ENCODE results near the gene SKP1.

SKP1 gene

GRCh38 chr5:134209477-134210245, 32.9 kb upstream of the SKP1 start:
- Histone ChIP-seq H3K36me3 (replicated peaks; ENCODE audit: low read depth, low read length) (peaks cover 18% of the 10 kb centered on the region), H3K4me3 (ENCODE audit: low read length) (no peak overlapping the region), H4K20me1 (ENCODE audit: insufficient read depth, low read length) (peaks cover 81% of the 10 kb centered on the region), H3K79me2 (ENCODE audit: low read length) (peaks cover 100% of the 10 kb centered on the region), H3K9me3 (ENCODE audit: insufficient read depth, low read length) (no peaks in the 10 kb centered on the region), H3K4me2 (ENCODE audit: low read length) (no peak overlapping the region), H3K27ac (ENCODE audit: low read length) (no peak overlapping the region), H3K4me1 (ENCODE audit: low read length) (no peaks in the 10 kb centered on the region), H2AFZ (ENCODE audit: low read depth, low read length) (no peak overlapping the region), H3K27me3 (ENCODE audit: low read depth, low read length) (no peaks in the 10 kb centered on the region), H3K9ac (ENCODE audit: low read length) (no peak overlapping the region)
- no peak for TF ChIP-seq EZH2phosphoT487 (IDR thresholded peaks at IDR 0.05; ENCODE audit: low read depth)
- TF ChIP-seq CTCF (IDR thresholded peaks at IDR 0.05; ENCODE audit: low read depth, low read length): no peak

DNA sequence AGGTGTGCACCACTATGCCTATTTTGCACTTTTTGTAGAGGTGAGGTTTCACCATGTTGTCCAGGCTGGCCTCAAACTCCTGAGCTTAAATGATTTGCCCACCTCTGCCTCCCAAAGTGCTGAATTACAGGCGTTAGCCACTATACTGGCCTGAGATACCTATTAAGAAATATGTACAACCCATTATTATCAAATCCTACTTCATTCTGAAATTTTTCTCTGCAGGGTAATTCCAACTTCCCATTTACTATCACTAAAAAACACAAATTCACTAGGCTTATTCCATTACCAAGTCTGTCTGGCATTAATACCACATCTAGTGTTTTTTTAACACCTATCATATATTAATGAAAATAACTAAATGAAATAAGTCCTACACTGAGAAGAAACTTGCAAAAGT, 30.9 kb upstream of the SKP1 start:
- H3K4me1 ChIP-seq (ENCODE audit: low read length): no peaks in the 10 kb centered on the region
- H3K27ac ChIP-seq (ENCODE audit: low read length): no peak overlapping the region
- H3K36me3 ChIP-seq (replicated peaks; ENCODE audit: low read depth, low read length): peaks cover 18% of the 10 kb centered on the region
- peaks cover 66% of the 10 kb centered on the region for H4K20me1 ChIP-seq (ENCODE audit: insufficient read depth, low read length)
- H3K9ac ChIP-seq (ENCODE audit: low read length): no peak overlapping the region
- H3K4me2 ChIP-seq (ENCODE audit: low read length): no peak overlapping the region
- H2AFZ ChIP-seq (ENCODE audit: low read depth, low read length): no peak overlapping the region
- TF ChIP-seq EZH2phosphoT487 (IDR thresholded peaks at IDR 0.05; ENCODE audit: low read depth) (no peak), CTCF (IDR thresholded peaks at IDR 0.05; ENCODE audit: low read depth, low read length) (no peak)
- no peaks in the 10 kb centered on the region for H3K27me3 ChIP-seq (ENCODE audit: low read depth, low read length)
- peaks cover 98% of the 10 kb centered on the region for H3K79me2 ChIP-seq (ENCODE audit: low read length)
- H3K4me3 ChIP-seq (ENCODE audit: low read length): no peak overlapping the region
- H3K9me3 ChIP-seq (ENCODE audit: insufficient read depth, low read length): no peaks in the 10 kb centered on the region

DNA sequence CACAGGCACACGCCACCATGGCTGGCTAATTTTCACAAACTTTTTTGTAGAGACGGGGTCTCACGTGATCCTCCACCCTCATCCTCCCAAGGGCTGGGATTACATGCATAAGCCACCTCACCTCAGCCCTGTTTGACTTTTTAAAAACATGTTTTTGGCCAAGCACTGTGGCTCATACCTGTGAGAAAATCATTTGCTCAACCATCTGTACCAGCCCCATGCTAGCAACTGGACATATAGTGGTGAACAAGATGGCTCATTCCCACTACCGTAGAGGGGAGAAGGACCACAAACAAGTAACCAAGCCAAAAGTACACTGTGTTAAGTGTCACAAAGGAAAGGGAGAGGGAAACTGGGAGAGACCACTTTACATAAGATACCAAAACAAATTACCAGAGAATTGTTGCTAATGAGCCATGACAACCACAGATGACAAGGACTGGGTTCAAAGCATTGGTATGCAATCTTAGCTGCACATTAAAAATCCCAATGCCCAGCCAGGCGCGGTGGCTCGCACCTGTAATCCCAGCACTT, 29.9 kb upstream of the SKP1 start:
- Histone ChIP-seq H4K20me1 (ENCODE audit: insufficient read depth, low read length) (peaks cover 62% of the 10 kb centered on the region), H3K4me2 (ENCODE audit: low read length) (no peak overlapping the region), H3K4me1 (ENCODE audit: low read length) (no peaks in the 10 kb centered on the region), H3K4me3 (ENCODE audit: low read length) (no peak overlapping the region), H3K9ac (ENCODE audit: low read length) (no peak overlapping the region), H2AFZ (ENCODE audit: low read depth, low read length) (no peak overlapping the region), H3K9me3 (ENCODE audit: insufficient read depth, low read length) (no peaks in the 10 kb centered on the region), H3K27me3 (ENCODE audit: low read depth, low read length) (no peaks in the 10 kb centered on the region), H3K79me2 (ENCODE audit: low read length) (peaks cover 98% of the 10 kb centered on the region), H3K36me3 (replicated peaks; ENCODE audit: low read depth, low read length) (peaks cover 26% of the 10 kb centered on the region), H3K27ac (ENCODE audit: low read length) (no peak overlapping the region)
- no peak for TF ChIP-seq CTCF (IDR thresholded peaks at IDR 0.05; ENCODE audit: low read depth, low read length)
- TF ChIP-seq EZH2phosphoT487 (IDR thresholded peaks at IDR 0.05; ENCODE audit: low read depth): no peak

DNA sequence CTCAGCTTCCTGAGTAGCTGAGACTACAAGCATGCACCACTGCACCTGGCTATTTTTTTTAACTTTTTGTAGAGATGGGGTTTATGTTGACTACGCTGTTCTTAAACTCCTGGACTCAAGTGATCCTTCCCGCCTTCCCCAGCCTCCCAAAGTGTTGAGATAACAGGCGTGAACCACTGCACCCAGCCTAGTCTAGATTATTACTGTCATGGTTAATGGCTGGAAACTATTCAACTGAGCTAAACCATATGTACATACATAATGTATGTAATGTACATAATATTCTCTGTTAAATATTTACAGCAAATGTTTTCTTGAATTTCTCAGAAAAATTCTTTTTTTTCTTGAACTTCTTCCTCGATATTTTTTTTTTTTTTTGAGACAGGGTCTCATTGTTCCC, 27.8 kb upstream of the SKP1 start:
- Histone ChIP-seq H3K27ac (ENCODE audit: low read length) (no peak overlapping the region), H3K27me3 (ENCODE audit: low read depth, low read length) (no peaks in the 10 kb centered on the region), H3K36me3 (replicated peaks; ENCODE audit: low read depth, low read length) (peaks cover 41% of the 10 kb centered on the region), H4K20me1 (ENCODE audit: insufficient read depth, low read length) (peaks cover 44% of the 10 kb centered on the region), H3K9ac (ENCODE audit: low read length) (no peak overlapping the region), H3K4me1 (ENCODE audit: low read length) (no peaks in the 10 kb centered on the region), H3K79me2 (ENCODE audit: low read length) (peaks cover 77% of the 10 kb centered on the region), H3K4me3 (ENCODE audit: low read length) (no peak overlapping the region), H3K4me2 (ENCODE audit: low read length) (no peak overlapping the region), H3K9me3 (ENCODE audit: insufficient read depth, low read length) (no peaks in the 10 kb centered on the region), H2AFZ (ENCODE audit: low read depth, low read length) (no peak overlapping the region)
- TF ChIP-seq CTCF (IDR thresholded peaks at IDR 0.05; ENCODE audit: low read depth, low read length): no peak
- TF ChIP-seq EZH2phosphoT487 (IDR thresholded peaks at IDR 0.05; ENCODE audit: low read depth): no peak
